Activated naive CD4-positive, alpha-beta T cell treated with anti-CD3 and anti-CD28 coated beads, Interleukin-2, amount 50 U/mL, for 16 hours (primary cell): Measurements from ENCODE around the gene ARHGEF16.

Experiments
- DNase-seq: peaks from one replicate; pipeline ENCODE4 v3.0.0-alpha.2; 2020

Gene ARHGEF16

DNA sequence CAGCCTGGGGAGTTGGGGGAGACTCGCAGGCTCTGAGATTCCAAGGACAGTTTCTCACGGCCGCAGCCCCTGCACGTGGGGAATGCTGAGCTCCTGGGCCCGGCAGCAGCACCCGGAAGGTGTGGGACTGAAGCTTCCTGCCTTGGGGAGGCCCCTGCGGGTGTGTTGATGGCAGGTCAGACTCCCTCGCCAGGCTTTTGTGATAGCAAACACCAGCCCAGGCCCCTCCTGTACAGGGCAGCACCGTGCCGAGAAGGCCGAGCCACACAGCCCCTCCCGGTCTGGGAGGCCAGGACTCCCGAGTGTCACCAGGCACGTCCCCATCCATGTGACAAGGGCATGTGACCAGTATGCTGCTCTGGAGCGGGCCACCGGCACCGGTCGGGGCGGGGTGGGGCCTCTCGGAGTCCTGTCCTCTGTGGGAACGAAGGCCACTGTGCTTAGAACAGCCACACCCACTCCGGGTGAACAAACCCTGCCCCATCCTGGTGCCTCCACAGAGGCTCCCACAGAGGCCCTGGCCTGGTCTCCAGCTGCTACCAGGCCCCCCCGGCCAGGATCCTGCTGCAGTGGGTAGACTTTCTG, 31.1 kb upstream of the ARHGEF16 start:
- DNase-seq, result no peak

DNA sequence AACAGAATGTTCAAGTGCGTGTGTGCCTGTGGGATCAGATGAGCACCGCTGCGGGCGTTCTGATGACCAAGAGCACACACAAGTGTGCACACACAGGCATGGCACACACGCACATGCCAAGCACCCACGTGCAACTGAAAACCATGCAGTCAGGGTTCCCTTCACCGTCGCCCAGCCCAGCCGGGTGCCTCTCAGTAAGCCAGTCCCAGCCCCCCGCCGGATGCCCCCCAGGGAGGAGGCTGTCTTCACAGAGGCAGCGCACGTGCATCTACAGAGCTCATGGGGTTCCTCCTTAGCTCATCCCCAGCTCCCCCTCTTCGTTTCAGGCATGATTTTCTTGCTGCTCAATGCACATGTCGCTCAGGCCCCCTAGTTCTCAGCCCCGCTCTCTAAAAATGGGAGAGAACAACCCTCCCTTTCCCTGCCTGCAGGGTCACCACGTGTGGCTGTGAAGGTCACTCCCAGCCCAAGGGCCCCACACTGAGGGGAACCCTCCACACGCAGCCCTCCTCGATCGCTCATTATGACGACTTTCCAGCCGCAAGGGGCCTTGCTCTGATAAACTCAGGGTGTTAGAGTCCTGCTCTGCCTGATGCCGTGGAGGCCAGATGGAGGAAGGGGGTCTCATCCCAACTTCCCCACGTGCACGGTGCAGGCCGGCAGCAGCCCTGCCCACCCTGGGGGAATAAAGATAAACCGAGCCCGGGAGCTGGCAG, 30.4 kb upstream of the ARHGEF16 start:
- no peak for DNase-seq

DNA sequence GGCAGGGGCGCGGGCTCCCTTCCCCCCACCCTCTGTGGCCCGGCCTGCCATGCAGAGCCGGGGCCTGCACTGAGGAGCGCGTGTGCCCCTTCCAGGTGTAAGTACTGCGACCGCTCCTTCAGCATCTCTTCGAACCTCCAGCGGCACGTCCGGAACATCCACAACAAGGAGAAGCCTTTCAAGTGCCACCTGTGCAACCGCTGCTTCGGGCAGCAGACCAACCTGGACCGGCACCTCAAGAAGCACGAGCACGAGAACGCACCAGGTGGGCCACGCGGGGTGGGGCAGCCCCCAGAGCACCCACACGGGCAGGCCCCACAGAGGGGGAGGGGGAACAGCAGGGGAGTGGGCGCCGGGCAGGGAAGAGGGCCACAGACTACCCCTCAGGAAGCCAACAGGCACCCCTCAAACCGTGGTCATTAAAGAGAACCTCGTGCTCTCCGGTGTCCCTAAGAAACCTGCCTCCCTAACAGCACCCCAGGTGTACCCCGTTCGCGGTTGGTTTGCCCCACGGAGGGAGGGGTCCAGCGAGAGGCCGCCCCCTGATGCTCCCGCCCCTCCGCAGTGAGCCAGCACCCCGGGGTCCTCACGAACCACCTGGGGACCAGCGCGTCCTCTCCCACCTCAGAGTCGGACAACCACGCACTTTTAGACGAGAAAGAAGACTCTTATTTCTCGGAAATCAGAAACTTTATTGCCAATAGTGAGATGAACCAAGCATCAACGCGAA, 28.8 kb upstream of the ARHGEF16 start:
- no peak for DNase-seq

DNA sequence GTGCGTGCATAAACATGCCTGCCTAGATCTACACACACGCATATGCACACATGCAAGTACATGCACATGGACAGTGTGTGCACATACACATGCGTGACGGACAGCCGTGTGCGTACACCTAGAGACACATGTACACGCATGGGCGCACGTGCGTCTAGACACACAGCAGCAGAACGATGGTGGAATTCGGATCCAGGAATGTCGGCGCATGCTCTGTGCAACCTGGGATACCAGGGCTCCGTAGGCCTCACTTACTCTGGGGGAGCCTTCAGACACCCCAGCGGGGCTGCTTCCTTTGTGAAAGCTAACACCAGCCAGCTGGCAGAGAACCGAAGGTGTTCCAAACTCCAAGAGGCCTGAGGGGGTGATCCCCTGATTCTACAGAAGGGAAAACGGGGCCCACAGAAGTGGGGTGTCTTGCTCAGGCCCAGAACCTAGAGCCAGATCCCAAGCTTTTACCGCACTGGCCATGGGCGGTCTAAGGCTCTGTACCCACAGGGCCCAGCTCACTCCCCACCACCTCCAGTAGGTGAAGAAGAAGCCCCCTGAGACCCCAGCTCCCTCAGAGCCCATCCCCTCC, 27.4 kb upstream of the ARHGEF16 start:
- DNase-seq, result no peak

DNA sequence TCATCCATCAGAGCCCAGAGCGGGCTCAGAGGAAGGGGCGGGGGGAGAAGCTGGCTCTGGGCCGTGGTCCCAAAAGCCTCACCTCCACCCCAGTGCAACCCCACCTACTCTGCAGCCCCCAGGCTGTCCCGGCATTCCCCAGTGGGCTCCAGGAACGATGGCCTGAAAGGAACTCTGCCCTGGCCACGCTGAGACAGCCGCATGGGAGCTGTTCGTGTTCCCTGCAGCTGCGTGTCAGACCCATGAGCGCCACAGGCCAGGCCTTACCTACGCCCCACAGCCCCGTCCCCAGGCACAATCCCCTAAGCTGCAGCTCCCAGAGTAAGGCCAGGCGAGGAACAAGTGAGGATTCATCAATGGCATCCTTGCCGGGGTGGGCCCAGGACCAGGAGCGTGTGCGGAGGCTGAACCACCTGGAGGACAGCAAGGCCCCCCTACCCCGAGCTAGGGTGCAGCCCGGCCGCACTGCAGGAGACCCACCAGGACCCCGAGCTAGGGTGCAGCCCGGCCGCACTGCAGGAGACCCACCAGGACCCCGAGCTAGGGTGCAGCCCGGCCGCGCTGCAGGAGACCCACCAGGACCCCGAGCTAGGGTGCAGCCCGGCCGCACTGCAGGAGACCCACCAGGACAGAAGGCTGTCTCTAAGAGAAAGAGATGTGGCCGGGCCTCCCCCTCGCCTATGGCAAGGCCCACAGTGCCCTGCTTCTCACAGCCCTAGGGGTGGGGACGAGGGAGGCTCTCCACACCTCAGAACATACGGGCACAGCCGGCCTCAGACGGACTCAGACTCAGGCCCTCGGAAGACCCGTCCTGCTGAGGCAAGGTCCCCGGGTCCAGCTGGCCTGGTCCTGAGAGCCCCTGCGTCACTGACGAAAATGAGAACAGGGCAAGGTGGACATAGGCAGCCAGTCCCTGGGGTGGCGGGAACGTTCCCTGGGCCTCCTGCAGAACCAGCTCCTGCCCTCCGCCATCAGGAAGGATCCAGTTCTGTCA, 26.5 kb upstream of the ARHGEF16 start:
- no peak for DNase-seq

DNA sequence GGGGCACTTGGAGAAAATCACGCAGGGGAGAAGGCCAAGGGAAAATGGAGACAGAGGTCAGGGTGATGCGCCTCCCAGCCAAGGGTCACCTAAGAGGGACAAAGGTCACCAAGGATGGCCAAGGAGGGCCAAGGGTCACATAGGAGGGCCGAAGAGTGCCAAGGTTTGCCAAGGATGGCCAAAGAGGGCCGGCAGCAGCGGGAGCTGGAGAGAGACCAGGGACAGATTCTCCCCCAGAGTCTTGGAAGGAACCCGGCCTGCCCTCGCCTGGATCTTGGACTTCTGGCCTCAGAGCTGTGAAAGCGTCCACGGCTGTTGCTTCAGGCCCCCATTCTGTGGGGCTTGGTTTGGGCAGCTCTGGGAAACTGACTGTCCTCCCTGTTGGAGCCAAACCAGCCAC, 25.6 kb upstream of the ARHGEF16 start:
- no peak for DNase-seq

DNA sequence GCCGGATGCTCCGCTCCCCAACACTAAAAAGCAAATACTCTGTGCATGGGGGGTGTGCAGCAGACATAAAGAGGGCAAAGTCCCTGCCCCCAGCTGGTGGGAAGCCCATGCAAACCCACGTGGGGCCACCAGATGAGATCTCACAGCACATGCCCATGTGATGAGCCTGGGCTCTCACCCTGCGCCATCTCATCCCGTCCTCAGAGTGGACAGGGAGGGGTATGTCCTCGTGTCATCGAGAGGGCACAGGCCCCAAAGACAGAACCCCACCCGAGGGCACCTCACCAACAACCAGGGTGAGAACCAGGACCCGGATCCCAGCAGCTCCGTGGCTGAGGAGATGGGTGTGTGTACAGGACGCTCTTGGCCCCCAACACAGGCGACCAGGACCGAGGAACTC, 25.1 kb upstream of the ARHGEF16 start:
- DNase-seq, result no peak

DNA sequence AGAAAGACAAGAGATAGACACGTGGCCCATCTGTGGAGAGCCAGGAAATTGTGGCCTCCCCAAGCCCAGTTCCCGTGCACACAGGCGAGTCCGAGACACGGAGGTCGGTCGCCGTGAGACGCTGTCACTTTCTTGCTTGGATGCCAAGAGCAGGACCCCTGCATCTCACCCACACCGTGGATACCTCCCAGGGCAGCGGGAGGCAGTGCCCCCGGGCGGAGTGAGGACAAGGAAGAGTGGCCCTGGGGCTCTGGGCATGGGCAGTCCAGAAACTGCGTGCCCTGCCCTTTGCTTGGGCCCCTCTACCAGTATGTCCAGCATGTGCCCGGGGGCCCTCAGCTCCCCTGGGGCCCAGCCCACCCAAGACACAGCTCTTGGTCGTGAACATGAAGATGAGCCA, 24.7 kb upstream of the ARHGEF16 start:
- DNase-seq, result no peak

DNA sequence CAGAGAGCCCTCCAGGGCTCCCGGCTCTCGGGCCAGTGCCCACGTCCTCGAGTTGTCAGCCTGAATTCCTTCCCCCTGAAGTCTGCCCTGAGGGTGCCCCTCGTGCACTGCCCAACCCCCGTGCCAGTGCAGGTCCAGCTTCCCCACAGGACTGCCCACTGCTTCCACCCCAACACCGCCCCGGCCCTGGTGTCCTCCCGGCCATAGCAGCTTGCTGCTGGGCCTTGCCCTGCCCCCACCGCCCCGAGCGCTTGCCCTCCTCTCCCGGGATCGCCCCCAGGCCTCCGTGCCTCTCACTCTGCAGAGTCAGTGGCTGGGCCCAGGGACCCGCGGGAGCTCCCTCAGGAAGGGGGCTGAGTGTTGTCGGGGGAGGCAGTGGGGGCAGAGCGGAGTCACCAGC, 24.1 kb upstream of the ARHGEF16 start:
- DNase-seq, result no peak

DNA sequence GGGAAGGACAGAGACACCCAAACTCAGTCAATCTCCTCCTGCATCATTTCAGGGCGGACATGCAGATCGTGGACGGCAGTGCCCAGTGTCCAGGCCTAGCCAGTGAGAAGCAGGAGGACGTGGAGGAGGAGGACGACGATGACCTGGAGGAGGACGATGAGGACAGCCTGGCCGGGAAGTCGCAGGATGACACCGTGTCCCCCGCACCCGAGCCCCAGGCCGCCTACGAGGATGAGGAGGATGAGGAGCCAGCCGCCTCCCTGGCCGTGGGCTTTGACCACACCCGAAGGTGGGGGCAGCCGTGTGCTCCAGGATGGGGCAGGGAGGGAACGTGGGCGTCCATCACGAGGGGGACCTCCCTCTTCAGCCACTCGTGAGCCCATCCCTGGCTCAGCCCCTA, 23.6 kb upstream of the ARHGEF16 start:
- no peak for DNase-seq

DNA sequence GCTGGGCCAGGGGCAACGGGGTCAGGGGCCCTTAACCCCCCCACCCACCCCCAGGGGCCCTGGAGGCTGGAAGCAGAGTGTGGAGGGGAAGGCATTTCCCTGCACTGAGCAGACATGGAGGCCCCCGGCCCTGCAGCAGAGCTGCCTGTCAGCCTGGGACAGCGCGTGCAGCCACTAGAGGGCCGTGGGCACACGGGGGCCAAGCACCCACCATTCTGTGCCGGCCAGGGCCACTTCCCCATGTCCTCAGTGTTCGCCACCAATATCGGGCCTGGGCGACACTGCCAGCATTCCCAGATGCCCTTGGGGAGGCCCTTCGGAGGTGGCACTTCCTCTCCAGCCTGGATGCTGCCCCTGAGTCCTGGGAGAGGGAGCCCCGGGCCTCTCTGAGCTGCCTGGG, 23.2 kb upstream of the ARHGEF16 start:
- DNase-seq, result no peak

DNA sequence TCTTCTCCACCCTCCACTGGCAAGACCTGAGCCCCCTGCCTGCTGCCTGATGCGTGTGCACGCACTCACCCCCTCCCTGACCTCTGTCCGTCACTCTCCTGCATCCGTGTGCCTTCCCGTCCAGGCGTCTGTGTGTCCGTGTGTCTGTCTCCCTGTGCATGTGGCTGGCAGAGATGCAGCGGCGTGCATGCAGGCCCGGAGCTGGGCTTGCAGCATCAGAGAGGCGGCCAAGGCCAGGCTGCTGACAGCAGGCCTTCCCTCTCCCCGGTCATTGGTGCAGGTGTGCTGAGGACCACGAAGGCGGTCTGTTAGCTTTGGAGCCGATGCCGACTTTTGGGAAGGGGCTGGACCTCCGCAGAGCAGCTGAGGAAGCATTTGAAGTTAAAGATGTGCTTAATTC, 22.8 kb upstream of the ARHGEF16 start:
- no peak for DNase-seq

DNA sequence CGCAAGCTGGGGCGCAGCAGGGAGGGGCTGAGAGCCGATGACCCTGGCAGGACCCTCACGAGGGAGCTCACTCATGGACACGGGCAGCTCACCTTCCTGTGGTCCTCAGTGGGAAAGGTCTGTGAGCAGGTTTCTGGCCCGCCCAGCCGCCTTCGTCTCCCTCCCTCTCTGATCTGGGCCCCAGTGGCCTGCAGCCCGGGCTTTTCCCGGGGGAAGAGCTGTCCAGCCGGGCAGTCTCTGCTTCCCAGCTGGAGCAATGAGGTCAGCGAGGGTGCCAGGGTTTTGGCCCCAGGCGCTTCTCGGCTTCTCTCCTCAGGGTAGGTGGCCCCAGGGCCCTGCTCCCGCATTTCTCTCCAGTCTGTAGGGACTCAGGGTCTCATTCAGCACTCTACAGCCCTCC, 22.2 kb upstream of the ARHGEF16 start:
- DNase-seq, result no peak

DNA sequence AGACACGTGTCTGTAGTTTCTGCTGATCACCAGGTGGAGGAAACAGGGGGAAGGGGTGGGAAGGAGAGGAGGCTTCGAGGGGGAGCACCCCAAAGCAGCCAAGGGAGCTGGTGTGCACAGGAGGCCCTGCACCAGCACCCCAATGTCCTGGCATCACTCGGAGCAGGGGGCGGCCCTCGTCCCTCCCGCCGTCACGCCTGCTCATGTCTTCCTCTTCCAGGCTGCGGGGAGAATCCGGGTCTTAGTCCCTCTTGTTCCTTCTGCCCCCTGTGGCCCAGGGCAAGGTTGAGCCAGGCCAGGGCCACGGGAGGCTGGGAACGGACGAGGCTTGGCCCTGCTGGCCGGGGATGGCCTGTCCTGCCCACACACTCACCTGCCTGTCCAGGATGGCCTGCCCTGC, 21.4 kb upstream of the ARHGEF16 start:
- no peak for DNase-seq

DNA sequence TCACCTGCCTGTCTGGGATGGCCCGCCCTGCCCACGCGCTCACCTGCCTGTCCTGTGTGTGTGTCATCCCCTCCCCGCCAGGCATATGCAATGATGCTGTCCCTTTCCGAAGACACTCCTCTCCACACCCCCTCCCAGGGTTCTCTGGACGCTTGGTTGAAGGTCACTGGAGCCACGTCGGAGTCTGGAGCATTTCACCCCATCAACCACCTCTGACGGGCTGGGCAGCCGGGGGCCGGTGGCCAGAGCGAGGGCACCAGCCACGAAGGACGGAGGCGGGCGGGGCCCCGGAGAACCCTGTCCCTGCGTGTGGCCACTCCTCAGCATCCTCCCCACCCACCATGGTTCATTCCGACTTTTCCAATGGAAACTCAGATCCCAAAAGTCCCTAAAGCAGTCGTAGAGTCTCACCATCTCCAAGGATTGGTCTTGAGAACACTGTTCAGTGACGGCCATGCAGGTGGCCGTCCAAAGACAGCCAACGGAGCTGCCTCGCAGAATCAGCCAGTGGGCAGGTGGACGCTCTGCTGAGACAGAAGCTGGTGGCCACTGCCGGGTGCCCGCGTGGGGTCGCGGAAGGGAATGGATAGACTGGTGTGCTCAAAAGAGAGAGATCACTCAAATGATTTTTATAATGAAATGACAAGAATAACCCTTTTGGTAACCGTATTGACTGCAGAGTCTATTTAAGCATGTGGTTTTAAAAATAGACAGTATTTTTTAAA, 20.7 kb upstream of the ARHGEF16 start:
- no peak for DNase-seq

DNA sequence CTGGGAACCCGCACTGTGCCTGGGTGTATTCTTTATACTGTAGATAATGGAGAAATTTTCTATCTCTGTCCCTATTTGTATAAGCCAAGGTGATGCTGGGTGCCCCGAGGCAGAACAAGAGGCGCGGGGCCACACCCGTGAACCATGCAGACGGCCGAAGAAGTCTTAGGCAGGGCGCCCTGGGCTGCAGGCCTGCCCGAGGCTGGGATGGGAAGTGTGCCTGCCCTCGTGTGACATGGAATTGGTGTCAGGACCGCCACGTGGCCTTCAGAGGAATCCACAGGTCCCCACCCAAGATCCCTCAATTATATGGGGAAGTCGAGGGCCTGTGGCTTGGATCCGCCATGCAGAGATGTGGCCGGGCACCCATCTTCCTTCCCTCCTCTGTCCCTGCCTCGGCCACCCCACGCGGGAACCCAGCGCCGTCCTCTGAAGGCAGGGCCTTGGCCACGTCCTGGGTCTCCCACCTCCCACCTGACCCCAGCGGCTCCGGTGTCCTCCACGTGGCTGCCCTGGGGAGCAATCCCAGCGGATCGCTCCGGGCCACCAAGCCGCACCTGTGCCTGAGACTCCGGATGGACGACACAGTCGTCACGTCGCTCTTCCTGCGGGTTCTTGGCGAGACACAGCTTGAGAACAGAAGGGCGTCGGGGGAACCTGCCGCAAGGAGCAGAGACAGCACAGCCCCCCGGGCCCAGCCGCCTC, 19.9 kb upstream of the ARHGEF16 start:
- no peak for DNase-seq

DNA sequence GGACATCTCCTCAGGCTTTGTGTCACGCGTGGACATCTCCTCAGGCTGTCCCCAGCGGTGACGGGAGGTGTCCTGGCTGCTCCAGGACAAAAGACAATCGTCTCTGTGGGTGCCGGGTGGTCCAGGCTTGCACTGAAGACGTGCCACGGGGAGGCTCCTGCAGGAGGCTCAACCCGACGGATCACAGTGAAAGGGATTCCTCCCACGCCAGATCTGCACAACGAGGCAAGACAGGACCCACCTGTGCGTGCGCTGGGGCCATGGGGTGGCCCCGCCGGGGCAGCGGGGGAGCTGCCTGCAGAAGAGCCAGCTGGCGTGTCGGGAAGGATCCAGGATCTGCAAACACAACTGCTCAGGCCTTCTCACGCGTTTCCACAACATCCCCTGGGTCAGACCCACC, 18.8 kb upstream of the ARHGEF16 start:
- no peak for DNase-seq

DNA sequence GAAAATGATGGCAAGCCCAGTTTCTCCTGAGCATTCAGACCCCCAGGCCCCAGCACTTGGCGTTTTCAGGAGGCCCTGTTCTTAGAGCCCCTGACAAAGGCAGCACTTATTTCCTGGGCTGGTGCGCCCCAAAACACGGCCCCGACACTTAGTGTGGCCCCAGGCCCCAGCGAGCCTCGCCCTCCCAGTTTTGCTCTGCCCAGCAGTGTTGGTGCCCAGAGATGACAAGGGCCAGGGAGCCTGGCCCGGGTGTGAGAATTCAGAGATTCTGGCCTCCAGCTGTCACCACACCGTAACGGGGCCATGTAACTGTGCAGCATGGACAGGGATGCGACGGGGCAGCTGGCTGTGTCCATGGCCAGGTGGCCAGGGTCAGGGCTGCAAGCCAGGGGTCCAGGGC, 18.0 kb upstream of the ARHGEF16 start:
- DNase-seq, result no peak

DNA sequence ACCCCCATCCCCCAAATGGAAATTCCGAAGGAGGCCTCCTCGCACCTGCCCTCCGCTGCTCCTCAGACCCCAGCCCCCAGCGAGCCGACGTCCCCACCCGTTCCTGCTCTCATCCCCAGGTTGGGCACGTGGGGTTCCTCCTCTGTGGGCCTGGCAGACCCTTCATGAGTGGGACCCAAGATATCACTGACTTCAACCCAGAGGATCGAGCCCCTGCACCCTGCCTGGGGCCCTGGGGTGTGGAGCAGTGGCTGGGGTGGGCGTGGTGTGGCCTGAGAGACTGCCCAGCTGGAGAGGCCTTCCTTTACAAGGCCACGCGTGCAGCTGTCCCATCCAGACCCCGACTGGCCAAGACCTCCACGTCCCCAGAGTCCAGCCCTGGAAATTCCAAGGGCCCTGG, 17.6 kb upstream of the ARHGEF16 start:
- no peak for DNase-seq

DNA sequence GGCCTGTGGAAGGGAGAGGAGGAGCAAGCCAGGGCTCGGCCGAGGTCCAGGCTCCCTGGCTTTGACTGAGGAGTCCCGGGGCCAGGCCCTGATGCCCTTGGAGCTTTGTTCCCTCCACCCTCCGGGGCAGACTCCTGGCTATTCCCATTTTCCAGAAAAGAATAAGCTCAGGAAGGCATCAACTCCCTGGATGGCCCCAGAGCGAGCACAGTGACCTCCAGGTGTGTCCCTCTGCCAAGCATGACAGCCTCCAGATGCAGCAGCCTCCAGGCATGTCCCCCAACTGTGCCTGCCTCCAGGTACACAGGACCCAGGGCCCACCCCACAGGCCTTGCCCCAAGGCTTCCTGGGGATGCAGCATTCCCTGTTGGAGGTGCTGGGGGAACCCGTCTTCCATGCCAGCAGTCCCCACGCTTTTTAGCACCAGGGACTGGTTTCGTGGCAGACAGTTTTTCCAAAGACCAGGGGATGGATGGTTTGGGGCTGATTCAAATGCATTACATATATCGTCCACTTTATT, 15.7 kb upstream of the ARHGEF16 start:
- no peak for DNase-seq
